ENCODE measurements around the gene ABCG4. TPM values are rescaled to one million over a fixed set of nuclear protein-coding genes. Genes with fewer than 3 reads are reported as not detected.

Gene ABCG4
- total and polyA plus RNA-seq, 8 donors: 0.06 to 0.37 (median 0.10) TPM; not detected in 5

GRCh38 chr11:119207415-119207960 lies 58.6 kb downstream of the ABCG4 start:
- 28 to 37% (median 34%) methylated on average over 11 of the region's 11 CpGs for WGBS, 5 donors
- Histone ChIP-seq H3K27ac (peak overlapping the region in 3 of 5 donors; percentile 97 to 98 (median 97)), H3K4me1 (peaks cover 18 to 60% (median 40%) of the 10 kb centered on the region in 4 donors), H3K36me3 (no peaks in the 10 kb centered on the region), H3K4me3 (peak overlapping the region; percentile 84 to 96 (median 92)), H3K9me3 (no peaks in the 10 kb centered on the region), H3K27me3 (no peaks in the 10 kb centered on the region)
- intact Hi-C loops (cut with DNase I; ENCODE audit: low total_unique reads): no loop called here
- TF ChIP-seq POLR2A (IDR thresholded peaks at IDR 0.05) (no peak), POLR2AphosphoS5 (IDR thresholded peaks at IDR 0.05) (no peak), EP300 (IDR thresholded peaks at IDR 0.05) (no peak)
- TF ChIP-seq, protein P1, sequence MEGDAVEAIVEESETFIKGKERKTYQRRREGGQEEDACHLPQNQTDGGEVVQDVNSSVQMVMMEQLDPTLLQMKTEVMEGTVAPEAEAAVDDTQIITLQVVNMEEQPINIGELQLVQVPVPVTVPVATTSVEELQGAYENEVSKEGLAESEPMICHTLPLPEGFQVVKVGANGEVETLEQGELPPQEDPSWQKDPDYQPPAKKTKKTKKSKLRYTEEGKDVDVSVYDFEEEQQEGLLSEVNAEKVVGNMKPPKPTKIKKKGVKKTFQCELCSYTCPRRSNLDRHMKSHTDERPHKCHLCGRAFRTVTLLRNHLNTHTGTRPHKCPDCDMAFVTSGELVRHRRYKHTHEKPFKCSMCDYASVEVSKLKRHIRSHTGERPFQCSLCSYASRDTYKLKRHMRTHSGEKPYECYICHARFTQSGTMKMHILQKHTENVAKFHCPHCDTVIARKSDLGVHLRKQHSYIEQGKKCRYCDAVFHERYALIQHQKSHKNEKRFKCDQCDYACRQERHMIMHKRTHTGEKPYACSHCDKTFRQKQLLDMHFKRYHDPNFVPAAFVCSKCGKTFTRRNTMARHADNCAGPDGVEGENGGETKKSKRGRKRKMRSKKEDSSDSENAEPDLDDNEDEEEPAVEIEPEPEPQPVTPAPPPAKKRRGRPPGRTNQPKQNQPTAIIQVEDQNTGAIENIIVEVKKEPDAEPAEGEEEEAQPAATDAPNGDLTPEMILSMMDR (IDR thresholded peaks at IDR 0.05): no peak
- DNase-seq: no peak

DNA sequence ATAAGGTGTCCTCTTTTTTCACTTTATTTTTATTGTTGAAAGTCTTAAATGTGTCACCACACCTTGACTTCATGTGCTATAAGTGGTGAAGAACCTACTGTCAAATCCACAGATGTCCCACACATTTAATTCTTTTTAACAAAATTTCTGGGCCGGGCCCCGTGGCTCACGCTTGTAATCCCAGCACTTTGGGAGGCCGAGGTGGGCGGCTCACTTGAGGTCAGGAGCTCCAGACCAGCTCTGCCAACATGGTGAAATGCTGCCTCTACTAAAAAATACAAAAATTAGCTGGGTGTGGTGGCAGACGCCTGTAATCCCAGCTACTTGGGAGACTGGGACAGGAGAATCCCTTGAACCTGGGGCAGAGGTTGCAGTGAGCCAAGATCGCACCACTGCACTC lies 60.3 kb downstream of the ABCG4 start:
- DNase-seq: no peak
- intact Hi-C loops (cut with DNase I; ENCODE audit: low total_unique reads): no loop called here
- TF ChIP-seq, protein P1 (IDR thresholded peaks at IDR 0.05): no peak
- TF ChIP-seq POLR2A (IDR thresholded peaks at IDR 0.05) (no peak), EP300 (IDR thresholded peaks at IDR 0.05) (no peak), POLR2AphosphoS5 (IDR thresholded peaks at IDR 0.05) (no peak)

GRCh38 chr11:119210050-119210449 lies 61.2 kb downstream of the ABCG4 start:
- no peaks in the 10 kb centered on the region for H3K36me3 ChIP-seq
- no peaks in the 10 kb centered on the region for H3K27me3 ChIP-seq
- peaks cover 13 to 80% (median 46%) of the 10 kb centered on the region in 4 donors for H3K4me1 ChIP-seq
- no peak overlapping the region for H3K4me3 ChIP-seq
- intact Hi-C loops (cut with DNase I; ENCODE audit: low total_unique reads): no loop called here
- no peak overlapping the region for H3K27ac ChIP-seq
- 76 to 91% (median 87%) methylated on average over 3 of the region's 3 CpGs for WGBS, 5 donors
- TF ChIP-seq, protein P1 (IDR thresholded peaks at IDR 0.05): no peak
- TF ChIP-seq EP300 (IDR thresholded peaks at IDR 0.05) (no peak), POLR2A (IDR thresholded peaks at IDR 0.05) (no peak), POLR2AphosphoS5 (IDR thresholded peaks at IDR 0.05) (no peak)
- no peaks in the 10 kb centered on the region for H3K9me3 ChIP-seq
- no peak for DNase-seq

More for the DNA sequence above, 60.3 kb downstream of the ABCG4 start:
- Histone ChIP-seq H3K27me3 (no peaks in the 10 kb centered on the region), H3K4me3 (no peak overlapping the region), H3K9me3 (no peaks in the 10 kb centered on the region), H3K27ac (no peak overlapping the region), H3K4me1 (peaks cover 18 to 77% (median 48%) of the 10 kb centered on the region in 4 donors), H3K36me3 (no peaks in the 10 kb centered on the region)
- 85 to 93% (median 90%) methylated on average over 7 of the region's 7 CpGs for WGBS, 5 donors

Other genes starting within 250 kb of the ABCG4 start
- gene BCL9L, start 223.1 kb upstream of the ABCG4 start, total RNA-seq: 10 to 100 TPM in 4 of 5 donors, 1 to 10 TPM in 1; 9.9 to 35.2 (median 20.4) TPM
- 10 to 100 TPM in 1 of 3 donors, 1 to 10 TPM in 2; 4.2 to 11.7 (median 6.0) TPM for gene BCL9L, start 223.1 kb upstream of the ABCG4 start, polyA plus RNA-seq
- not detected for gene UPK2, start 192.8 kb upstream of the ABCG4 start, total RNA-seq
- gene UPK2, start 192.8 kb upstream of the ABCG4 start, polyA plus RNA-seq: under 1 TPM in 1 of 3 donors, not detected in 2; 0.50 TPM
- not detected for gene FOXR1, start 177.3 kb upstream of the ABCG4 start, total RNA-seq
- not detected for gene FOXR1, start 177.3 kb upstream of the ABCG4 start, polyA plus RNA-seq
- gene CENATAC, start 150.9 kb upstream of the ABCG4 start, total RNA-seq: 100 to 1,000 TPM in 1 of 5 donors, 10 to 100 TPM in 4; 34.8 to 310 (median 64.0) TPM
- gene CENATAC, start 150.9 kb upstream of the ABCG4 start, polyA plus RNA-seq: 10 to 100 TPM; 17.8 to 38.0 (median 18.0) TPM
- 1,000 to 10,000 TPM in 3 of 5 donors, 100 to 1,000 TPM in 2; 157 to 2,308 (median 1,395) TPM for gene RPS25, start 130.7 kb upstream of the ABCG4 start, total RNA-seq
- 1,000 to 10,000 TPM; 2,403 to 3,218 (median 2,977) TPM for gene RPS25, start 130.7 kb upstream of the ABCG4 start, polyA plus RNA-seq
- 10 to 100 TPM; 13.4 to 81.4 (median 20.0) TPM for gene TRAPPC4, start 130.3 kb upstream of the ABCG4 start, total RNA-seq
- gene TRAPPC4, start 130.3 kb upstream of the ABCG4 start, polyA plus RNA-seq: 10 to 100 TPM; 29.6 to 49.6 (median 34.1) TPM
- gene SLC37A4, start 118.2 kb upstream of the ABCG4 start, total RNA-seq: 100 to 1,000 TPM in 1 of 5 donors, 10 to 100 TPM in 4; 16.3 to 126 (median 23.5) TPM
- gene SLC37A4, start 118.2 kb upstream of the ABCG4 start, polyA plus RNA-seq: 10 to 100 TPM; 12.4 to 14.6 (median 13.0) TPM
- 100 to 1,000 TPM in 2 of 5 donors, 10 to 100 TPM in 3; 46.1 to 127 (median 80.0) TPM for gene HYOU1, start 91.8 kb upstream of the ABCG4 start, total RNA-seq
- gene HYOU1, start 91.8 kb upstream of the ABCG4 start, polyA plus RNA-seq: 10 to 100 TPM; 12.7 to 57.2 (median 26.7) TPM
- gene VPS11, start 81.2 kb upstream of the ABCG4 start, total RNA-seq: 100 to 1,000 TPM in 1 of 5 donors, 10 to 100 TPM in 3, 1 to 10 TPM in 1; 8.2 to 190 (median 21.1) TPM
- 10 to 100 TPM; 25.5 to 43.1 (median 40.9) TPM for gene VPS11, start 81.2 kb upstream of the ABCG4 start, polyA plus RNA-seq
- gene HMBS, start 64.2 kb upstream of the ABCG4 start, total RNA-seq: 10 to 100 TPM in 1 of 5 donors, 1 to 10 TPM in 3, not detected in 1; 3.8 to 15.9 (median 8.1) TPM
- gene HMBS, start 64.2 kb upstream of the ABCG4 start, polyA plus RNA-seq: 10 to 100 TPM; 23.0 to 25.0 (median 23.5) TPM
- gene DPAGT1, start 47.2 kb upstream of the ABCG4 start, total RNA-seq: 10 to 100 TPM in 3 of 5 donors, 1 to 10 TPM in 2; 2.3 to 27.7 (median 13.2) TPM
- gene DPAGT1, start 47.2 kb upstream of the ABCG4 start, polyA plus RNA-seq: 10 to 100 TPM; 14.4 to 28.5 (median 14.5) TPM
- gene C2CD2L, start 41.7 kb upstream of the ABCG4 start, total RNA-seq: 10 to 100 TPM in 3 of 5 donors, 1 to 10 TPM in 2; 2.6 to 19.9 (median 13.4) TPM
- 1 to 10 TPM; 1.7 to 6.1 (median 2.4) TPM for gene C2CD2L, start 41.7 kb upstream of the ABCG4 start, polyA plus RNA-seq
- gene HINFP, start 27.5 kb upstream of the ABCG4 start, total RNA-seq: 10 to 100 TPM; 17.1 to 80.8 (median 43.6) TPM
- gene HINFP, start 27.5 kb upstream of the ABCG4 start, polyA plus RNA-seq: 10 to 100 TPM in 2 of 3 donors, 1 to 10 TPM in 1; 9.2 to 11.9 (median 10.1) TPM
- gene NLRX1, start 19.7 kb downstream of the ABCG4 start, total RNA-seq: 100 to 1,000 TPM in 1 of 5 donors, 10 to 100 TPM in 3, 1 to 10 TPM in 1; 7.0 to 101 (median 17.9) TPM
- gene NLRX1, start 19.7 kb downstream of the ABCG4 start, polyA plus RNA-seq: 10 to 100 TPM in 1 of 3 donors, 1 to 10 TPM in 2; 3.8 to 10.4 (median 4.8) TPM
- 100 to 1,000 TPM in 1 of 5 donors, 10 to 100 TPM in 1, 1 to 10 TPM in 2, not detected in 1; 3.3 to 130 (median 9.5) TPM for gene NHERF4, start 36.4 kb downstream of the ABCG4 start, total RNA-seq
- gene NHERF4, start 36.4 kb downstream of the ABCG4 start, polyA plus RNA-seq: 1 to 10 TPM in 2 of 3 donors, under 1 TPM in 1; 0.13 to 2.4 (median 2.1) TPM
- 10 to 100 TPM in 4 of 5 donors, 1 to 10 TPM in 1; 1.4 to 13.8 (median 11.7) TPM for gene CBL, start 57.3 kb downstream of the ABCG4 start, total RNA-seq
- 1 to 10 TPM; 2.7 to 4.2 (median 3.0) TPM for gene CBL, start 57.3 kb downstream of the ABCG4 start, polyA plus RNA-seq
- 100 to 1,000 TPM in 3 of 5 donors, 10 to 100 TPM in 2; 49.6 to 379 (median 111) TPM for gene MCAM, start 168.1 kb downstream of the ABCG4 start, total RNA-seq
- 10 to 100 TPM in 2 of 3 donors, 1 to 10 TPM in 1; 7.3 to 54.8 (median 16.0) TPM for gene MCAM, start 168.1 kb downstream of the ABCG4 start, polyA plus RNA-seq
- gene RNF26, start 185.5 kb downstream of the ABCG4 start, total RNA-seq: 10 to 100 TPM in 2 of 5 donors, 1 to 10 TPM in 2, not detected in 1; 1.3 to 45.8 (median 11.7) TPM
- 10 to 100 TPM in 2 of 3 donors, 1 to 10 TPM in 1; 7.0 to 14.8 (median 10.3) TPM for gene RNF26, start 185.5 kb downstream of the ABCG4 start, polyA plus RNA-seq
- gene C1QTNF5, start 191.8 kb downstream of the ABCG4 start, total RNA-seq: 100 to 1,000 TPM in 1 of 5 donors, 10 to 100 TPM in 4; 11.4 to 169 (median 17.4) TPM
- gene C1QTNF5, start 191.8 kb downstream of the ABCG4 start, polyA plus RNA-seq: 10 to 100 TPM; 12.7 to 30.3 (median 20.6) TPM
- gene MFRP, start 197.7 kb downstream of the ABCG4 start, total RNA-seq: not detected
- gene MFRP, start 197.7 kb downstream of the ABCG4 start, polyA plus RNA-seq: not detected
- 10 to 100 TPM in 1 of 5 donors, 1 to 10 TPM in 4; 1.4 to 17.4 (median 3.1) TPM for gene USP2, start 232.6 kb downstream of the ABCG4 start, total RNA-seq
- gene USP2, start 232.6 kb downstream of the ABCG4 start, polyA plus RNA-seq: 1 to 10 TPM; 1.4 to 7.8 (median 2.6) TPM